ENCODE results near the gene HDAC4.

DNA sequence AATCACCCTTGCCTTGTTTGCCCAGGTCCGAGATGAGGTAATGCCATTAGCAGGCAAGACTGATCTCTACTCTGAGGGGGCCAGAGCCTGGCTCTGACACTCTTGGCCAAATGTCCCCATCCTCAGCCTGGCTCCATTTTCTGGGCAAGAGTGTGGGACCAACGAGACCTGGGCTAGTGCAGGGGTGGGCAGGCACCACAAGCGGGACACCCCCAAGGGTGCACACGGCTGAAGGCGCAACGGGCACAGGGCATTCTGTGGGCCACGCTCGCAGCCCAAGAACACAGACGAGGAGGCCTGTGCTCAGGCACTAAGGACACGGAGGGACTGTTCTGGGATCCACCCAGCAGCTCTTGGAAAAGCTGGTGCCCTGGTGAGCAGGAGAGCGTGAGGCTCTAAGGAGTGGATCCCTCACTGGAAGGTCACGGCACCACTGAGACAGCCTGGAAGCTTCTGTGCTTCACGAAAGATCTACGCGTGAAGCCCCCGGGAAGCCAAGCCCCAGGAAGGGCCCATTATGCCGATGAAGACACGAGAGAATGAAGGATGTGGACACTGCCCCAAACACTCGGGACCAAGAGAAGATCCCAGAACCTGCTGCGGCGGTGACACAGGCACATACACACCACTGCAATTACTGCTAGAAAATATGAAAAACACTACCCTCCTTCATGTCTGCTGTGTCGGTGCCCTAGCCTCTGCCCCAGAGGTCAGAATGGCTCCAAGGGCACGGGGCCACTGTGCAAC, 138.2 kb downstream of the HDAC4 start:
- TF ChIP-seq POLR2A (IDR thresholded peaks at IDR 0.05; ENCODE audit: low read depth, low read length) (no peak), ETV6 (conservative IDR thresholded peaks at IDR 0.05 in 1 of 2, IDR thresholded peaks at IDR 0.05 in 1 of 2; ENCODE audit: borderline replicate concordance in 1 of 2, low read depth in 1 of 2) (no peak)
- TF ChIP-seq, protein P1, sequence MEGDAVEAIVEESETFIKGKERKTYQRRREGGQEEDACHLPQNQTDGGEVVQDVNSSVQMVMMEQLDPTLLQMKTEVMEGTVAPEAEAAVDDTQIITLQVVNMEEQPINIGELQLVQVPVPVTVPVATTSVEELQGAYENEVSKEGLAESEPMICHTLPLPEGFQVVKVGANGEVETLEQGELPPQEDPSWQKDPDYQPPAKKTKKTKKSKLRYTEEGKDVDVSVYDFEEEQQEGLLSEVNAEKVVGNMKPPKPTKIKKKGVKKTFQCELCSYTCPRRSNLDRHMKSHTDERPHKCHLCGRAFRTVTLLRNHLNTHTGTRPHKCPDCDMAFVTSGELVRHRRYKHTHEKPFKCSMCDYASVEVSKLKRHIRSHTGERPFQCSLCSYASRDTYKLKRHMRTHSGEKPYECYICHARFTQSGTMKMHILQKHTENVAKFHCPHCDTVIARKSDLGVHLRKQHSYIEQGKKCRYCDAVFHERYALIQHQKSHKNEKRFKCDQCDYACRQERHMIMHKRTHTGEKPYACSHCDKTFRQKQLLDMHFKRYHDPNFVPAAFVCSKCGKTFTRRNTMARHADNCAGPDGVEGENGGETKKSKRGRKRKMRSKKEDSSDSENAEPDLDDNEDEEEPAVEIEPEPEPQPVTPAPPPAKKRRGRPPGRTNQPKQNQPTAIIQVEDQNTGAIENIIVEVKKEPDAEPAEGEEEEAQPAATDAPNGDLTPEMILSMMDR (IDR thresholded peaks at IDR 0.05 in 2 of 3, conservative IDR thresholded peaks at IDR 0.05 in 1 of 3; ENCODE audit: control insufficient read depth in 2 of 3, extremely low read depth in 1 of 3, insufficient read depth in 1 of 3, low read depth in 3 of 3, low read length in 3 of 3), result no peak

Data from GM12878 (cell line).